Islet precursor cell (in vitro differentiated cells): ENCODE measurements around the gene USF3.

Experiments used
- DNase-seq: peaks from one replicate; pipeline ENCODE4 v3.0.0-alpha.2; 2018

USF3 gene

GRCh38 chr3:113695786-113696645 is at the start of gene USF3:
Gene USF3, minus strand, starts transcription at chr3:113696642. Its CDS starts 21,764 bp downstream, at chr3:113674878.
- peak; percentile 84 for DNase-seq

GRCh38 chr3:113745756-113746547 is 49.5 kb upstream of the USF3 start, which contains the start of gene NAA50:
Gene NAA50, minus strand, starts transcription at chr3:113746249. Its CDS starts 300 bp downstream, at chr3:113745949.
- DNase-seq: peak; percentile 96

GRCh38 chr3:113744941-113745755 is 48.7 kb upstream of the USF3 start:
- DNase-seq: peak; percentile 84

- no peak for DNase-seq
Measured at GRCh38 chr3:113743006-113743630, 46.7 kb upstream of the USF3 start.

GRCh38 chr3:113741620-113742019 is 45.2 kb upstream of the USF3 start:
- DNase-seq: no peak

GRCh38 chr3:113741086-113741485 is 44.6 kb upstream of the USF3 start:
- no peak for DNase-seq

- no peak for DNase-seq
Measured at GRCh38 chr3:113736548-113737089, 40.2 kb upstream of the USF3 start.

GRCh38 chr3:113731694-113732093 is 35.3 kb upstream of the USF3 start:
- no peak for DNase-seq

GRCh38 chr3:113730550-113730949 is 34.1 kb upstream of the USF3 start:
- no peak for DNase-seq

- no peak for DNase-seq
Measured at GRCh38 chr3:113728661-113729060, 32.2 kb upstream of the USF3 start.

- DNase-seq: no peak
Measured at GRCh38 chr3:113721636-113722035, 25.2 kb upstream of the USF3 start.

GRCh38 chr3:113719758-113720157 is 23.3 kb upstream of the USF3 start:
- DNase-seq: no peak

- DNase-seq: no peak
Measured at GRCh38 chr3:113719294-113719693, 22.9 kb upstream of the USF3 start.

- no peak for DNase-seq
Measured at GRCh38 chr3:113717818-113718217, 21.4 kb upstream of the USF3 start.

GRCh38 chr3:113717308-113717707 is 20.9 kb upstream of the USF3 start:
- no peak for DNase-seq

- no peak for DNase-seq
Measured at GRCh38 chr3:113714702-113715101, 18.3 kb upstream of the USF3 start.

- no peak for DNase-seq
Measured at GRCh38 chr3:113712129-113712528, 15.7 kb upstream of the USF3 start.

- DNase-seq: no peak
Measured at GRCh38 chr3:113707835-113708234, 11.4 kb upstream of the USF3 start.

- DNase-seq: peak; percentile 61
Measured at GRCh38 chr3:113698956-113699355, 2.5 kb upstream of the USF3 start.

GRCh38 chr3:113698213-113698742 is 1.8 kb upstream of the USF3 start:
- DNase-seq: no peak

- DNase-seq: no peak
Measured at GRCh38 chr3:113697500-113698090, 1.2 kb upstream of the USF3 start.
